IMR-90 (cell line): ENCODE measurements around the gene DERA. TPM values are rescaled to one million over a fixed set of nuclear protein-coding genes. Genes with fewer than 3 reads are reported as not detected.
"Not testable (repeated sequence)": the region's sequence is repeated elsewhere in the genome, so short reads cannot be mapped to it uniquely, and the experiment has no call there.

Experiments
- ATAC-seq: fragments of 200-7000 bp; cut with Tn5 transposase; 2 replicates; pipeline ENCODE4 v1.9.1; 2020; ENCODE audit warnings: low read depth, mild to moderate bottlenecking, moderate library complexity
- BruUV-seq: library from RNA; stranded (reverse); fragments of 400-500 nt; replicated peaks from 2 replicates; lab custom pipeline; 2021; lab: Mats Ljungman, UMichigan
- CTCF ChIA-PET: fragments of 300-600 bp; formaldehyde crosslinking; extraction: SDS; loops from one replicate; lab custom pipeline; 2021; ENCODE audit warnings: antibody characterized with exemption; lab: Yijun Ruan, JAX
- POLR2A ChIA-PET: fragments of 300-600 bp; sonication (Branson Sonifier 250); formaldehyde crosslinking; loops from one replicate; lab custom pipeline; 2022; ENCODE audit warnings: antibody characterized with exemption; ENCODE audit not compliant: unreplicated experiment; lab: Charles Lee
- DNase-seq: peaks from one replicate; pipeline ENCODE4 v3.0.0; 2013
- H2AFZ ChIP-seq: replicated peaks from 2 replicates; pipeline ENCODE3; 2013; ENCODE audit warnings: low read length, mild to moderate bottlenecking; ENCODE audit not compliant: poor library complexity
- H2AK5ac ChIP-seq: 2 replicates; pipeline ENCODE4 v1.6.1; 2013; ENCODE audit warnings: low read depth, low read length, inconsistent platforms
- H2AK9ac ChIP-seq: replicated peaks from 2 replicates; pipeline ENCODE3; 2013; ENCODE audit warnings: mild to moderate bottlenecking, low read depth, low read length, moderate library complexity; ENCODE audit not compliant: poor library complexity
- H2BK120ac ChIP-seq: 2 replicates; pipeline ENCODE4 v1.6.1; 2013; ENCODE audit warnings: low read depth, low read length, inconsistent platforms
- H2BK15ac ChIP-seq: 3 replicates; pipeline ENCODE4 v1.6.1; 2013; ENCODE audit warnings: low read depth, low read length, inconsistent platforms
- H2BK20ac ChIP-seq: 2 replicates; pipeline ENCODE4 v1.6.1; 2013; ENCODE audit warnings: low read depth, mild to moderate bottlenecking, inconsistent platforms, low read length, moderate library complexity
- H2BK5ac ChIP-seq: 2 replicates; pipeline ENCODE4 v1.6.1; 2013; ENCODE audit warnings: mild to moderate bottlenecking, low read depth, low read length, inconsistent platforms; ENCODE audit not compliant: poor library complexity, severe bottlenecking
- H3K14ac ChIP-seq: replicated peaks from 2 replicates; pipeline ENCODE4 v1.6.1; 2013; ENCODE audit warnings: low read depth, low read length, inconsistent platforms
- H3K18ac ChIP-seq: 2 replicates; pipeline ENCODE4 v1.6.1; 2013; ENCODE audit warnings: low read depth, low read length, control low read depth
- H3K23ac ChIP-seq: 2 replicates; pipeline ENCODE4 v1.6.1; 2013; ENCODE audit warnings: low read depth, low read length, inconsistent platforms
- H3K27ac ChIP-seq: 2 replicates; pipeline ENCODE4 v1.5.1; 2013; ENCODE audit warnings: mild to moderate bottlenecking, control low read depth, low read length; ENCODE audit not compliant: insufficient read depth
- H3K27me3 ChIP-seq: 2 replicates; pipeline ENCODE4 v1.6.1; 2013; ENCODE audit warnings: low read length; ENCODE audit not compliant: control insufficient read depth, insufficient read depth
- H3K36me3 ChIP-seq: 2 replicates; pipeline ENCODE4 v1.6.1; 2013; ENCODE audit warnings: low read length, mixed read lengths; ENCODE audit not compliant: control insufficient read depth, insufficient read depth
- H3K4ac ChIP-seq: 2 replicates; pipeline ENCODE4 v1.6.1; 2013; ENCODE audit warnings: low read depth, low read length, inconsistent platforms
- H3K4me1 ChIP-seq: 2 replicates; pipeline ENCODE4 v1.6.1; 2013; ENCODE audit warnings: low read length, mixed read lengths; ENCODE audit not compliant: control insufficient read depth, insufficient read depth
- H3K4me2 ChIP-seq: 2 replicates; pipeline ENCODE4 v1.6.1; 2013; ENCODE audit warnings: low read depth, mild to moderate bottlenecking, control low read depth, low read length, moderate library complexity
- H3K4me3 ChIP-seq: 2 replicates; pipeline ENCODE4 v1.5.1; 2013; ENCODE audit warnings: low read depth, mild to moderate bottlenecking, control low read depth, low read length, moderate library complexity; ENCODE audit not compliant: insufficient read depth
- H3K56ac ChIP-seq: 2 replicates; pipeline ENCODE4 v1.6.1; 2013; ENCODE audit warnings: low read length, inconsistent platforms; ENCODE audit not compliant: insufficient read depth; ENCODE audit errors: extremely low read depth
- H3K79me1 ChIP-seq, 2 experiments: 2 replicates each; pipeline ENCODE4 v1.6.1; 2013; ENCODE audit warnings: low read length in 2 of 2, inconsistent platforms in 1 of 2, low read depth in 1 of 2
- H3K9ac ChIP-seq: 2 replicates; pipeline ENCODE4 v1.6.1; 2013; ENCODE audit warnings: low read depth, low read length, control low read depth
- H3K9me1 ChIP-seq: 2 replicates; pipeline ENCODE4 v1.6.1; 2013; ENCODE audit warnings: low read length, inconsistent platforms; ENCODE audit not compliant: insufficient read depth
- H3K9me3 ChIP-seq: 2 replicates; pipeline ENCODE4 v1.6.1; 2013; ENCODE audit warnings: low read length; ENCODE audit not compliant: control insufficient read depth, insufficient read depth
- H4K20me1 ChIP-seq: 2 replicates; pipeline ENCODE4 v1.6.1; 2013; ENCODE audit warnings: low read length, inconsistent platforms; ENCODE audit not compliant: insufficient read depth
- H4K5ac ChIP-seq: 2 replicates; pipeline ENCODE4 v1.6.1; 2013; ENCODE audit warnings: mild to moderate bottlenecking, low read depth, low read length, control low read depth
- H4K8ac ChIP-seq, 2 experiments: 2 replicates each; pipeline ENCODE4 v1.6.1; 2013; ENCODE audit warnings: low read depth in 2 of 2, low read length in 2 of 2, control low read depth in 1 of 2, inconsistent platforms in 1 of 2
- H4K91ac ChIP-seq: 2 replicates; pipeline ENCODE4 v1.6.1; 2013; ENCODE audit warnings: low read depth, low read length, inconsistent platforms; ENCODE audit not compliant: insufficient read depth
- WGBS, 2 experiments: methylation state at CpG; one replicate each; pipeline versions ENCODE4 v1.1.5 to v1.1.7; 2013; ENCODE audit warnings: missing lambda C conversion rate in 2 of 2; ENCODE audit not compliant: insufficient read length in 1 of 2; ENCODE audit errors: extremely low coverage in 2 of 2; 5-methylcytosine and 5-hydroxymethylcytosine counted together
- dilution Hi-C: fragments of 300-500 bp; cut with HindIII; formaldehyde crosslinking; loops from one replicate; pipeline ENCODE4 v1.14.3; 2018; ENCODE audit warnings: low sequenced_read_pairs; ENCODE audit not compliant: unreplicated experiment
- in situ Hi-C: fragments of 300-500 bp; cut with MboI; formaldehyde crosslinking; loops from 3 replicates; pipeline ENCODE4 v1.14.3; 2019; ENCODE audit warnings: low sequenced_read_pairs, inconsistent platforms, mixed read lengths
- intact Hi-C: fragments of 100-400 bp; cut with micrococcal nuclease; formaldehyde crosslinking; loops from 2 replicates; pipeline ENCODE4 v1.10.0; 2022
- polyA plus RNA-seq, 3 experiments: library from polyadenylated mRNA; depleted of rRNA; stranded (reverse); fragments of >200 nt; gene quantifications; 2 replicates each; pipeline ENCODE4 v1.2.3, GENCODE V29; 2012; ENCODE audit warnings: low replicate concordance in 1 of 3
- total RNA-seq: library from RNA; depleted of rRNA; stranded (reverse); fragments of >200 nt; gene quantifications from 2 replicates; pipeline ENCODE4 v1.2.3, GENCODE V29; 2012

Gene DERA
- total and polyA plus RNA-seq, 2 of the 4 experiments (the other 2 are of a cell fraction): 28.1 to 58.6 TPM

- no CpG with 5 or more reads among the region's 5 CpGs for WGBS, 2 experiments
- dilution Hi-C loops, H3K27me3 ChIP-seq, H3K36me3 ChIP-seq, in situ Hi-C loops, BruUV-seq, H3K14ac ChIP-seq, H3K4me3 ChIP-seq, H2AK5ac ChIP-seq, H4K5ac ChIP-seq, H3K9me3 ChIP-seq, H3K56ac ChIP-seq, H3K27ac ChIP-seq, DNase-seq, H3K4ac ChIP-seq, H2BK120ac ChIP-seq, H3K23ac ChIP-seq, H2BK5ac ChIP-seq, H4K8ac ChIP-seq, H2BK20ac ChIP-seq, H3K4me2 ChIP-seq, H3K9me1 ChIP-seq, H4K91ac ChIP-seq, H4K20me1 ChIP-seq, H2AFZ ChIP-seq, H3K4me1 ChIP-seq, ATAC-seq, H3K9ac ChIP-seq, intact Hi-C loops, H2AK9ac ChIP-seq, POLR2A ChIA-PET, H2BK15ac ChIP-seq, H3K18ac ChIP-seq: not testable (repeated sequence)
- CTCF ChIA-PET: interaction anchor here (1.7 kb wide), 1 partner anchor 29 kb away, joined by 5 read pairs; no protein-coding TSS in a partner anchor
- H3K79me1 ChIP-seq: peaks cover 16 to 24% of the 10 kb centered on the region in 2 experiments
These were observed 32.4 kb downstream of the DERA start for GRCh38 chr12:15943519-15943918.

- intact Hi-C loops, H2AFZ ChIP-seq, CTCF ChIA-PET, BruUV-seq, DNase-seq, H3K36me3 ChIP-seq, H2AK9ac ChIP-seq, in situ Hi-C loops, H3K9me3 ChIP-seq, H3K14ac ChIP-seq, ATAC-seq, H3K4me2 ChIP-seq, H3K27ac ChIP-seq, H2BK20ac ChIP-seq, dilution Hi-C loops, H3K4me1 ChIP-seq, H3K4ac ChIP-seq, H3K18ac ChIP-seq, H3K9ac ChIP-seq, H2BK120ac ChIP-seq, H2BK15ac ChIP-seq, H4K91ac ChIP-seq, H3K4me3 ChIP-seq, H3K23ac ChIP-seq, H3K56ac ChIP-seq, H4K8ac ChIP-seq, H3K9me1 ChIP-seq, H2AK5ac ChIP-seq, H2BK5ac ChIP-seq, H4K5ac ChIP-seq, H4K20me1 ChIP-seq, H3K27me3 ChIP-seq, POLR2A ChIA-PET: not testable (repeated sequence)
- peaks cover 14 to 19% of the 10 kb centered on the region in 2 experiments for H3K79me1 ChIP-seq
- WGBS, 2 experiments: 100% methylated on average over 3 of the region's 10 CpGs; no CpG with 5 or more reads in 1 of the 2 experiments
These were observed 37.3 kb downstream of the DERA start for GRCh38 chr12:15948461-15948860.
